GM12878 (cell line): ENCODE data around the gene CACNA1A.

Source experiments
- CTCF ChIP-seq, 3 experiments: IDR thresholded peaks in 2 of 3; conservative IDR thresholded peaks in 1 of 3; 2 replicates each; pipeline ENCODE4 v1.5.1; 2011; ENCODE audit warnings: low read depth in 3 of 3, low read length in 3 of 3, mild to moderate bottlenecking in 3 of 3, control low read depth in 2 of 3, moderate library complexity in 2 of 3, inconsistent platforms in 1 of 3, mixed read lengths in 1 of 3; ENCODE audit not compliant: control insufficient read depth in 2 of 3, insufficient read depth in 1 of 3; ENCODE audit errors: extremely low read depth in 1 of 3
- PBX3 ChIP-seq: IDR thresholded peaks from 2 replicates; pipeline ENCODE4 v1.6.1; 2011; ENCODE audit warnings: mild to moderate bottlenecking, low read depth, low read length, moderate library complexity; ENCODE audit not compliant: insufficient replicate concordance
- POLR2A ChIP-seq: IDR thresholded peaks from 2 replicates; pipeline ENCODE4 v1.6.1; 2011; ENCODE audit warnings: low read depth, mild to moderate bottlenecking, low read length

- TF ChIP-seq CTCF (IDR thresholded peaks at IDR 0.05 in 2 of 3, conservative IDR thresholded peaks at IDR 0.05 in 1 of 3; ENCODE audit: control insufficient read depth in 2 of 3, extremely low read depth in 1 of 3, insufficient read depth in 1 of 3, low read depth in 3 of 3, low read length in 3 of 3), result no peak
- no peak for TF ChIP-seq PBX3
- no peak for TF ChIP-seq POLR2A
These were observed 280.1 kb downstream of the CACNA1A start for GRCh38 chr19:13225973-13226865.
